ENCODE results near the gene PRKCB.

GRCh38 chr16:23981429-23982399 lies 145.9 kb downstream of the PRKCB start:
- TF ChIP-seq TAF1 (IDR thresholded peaks at IDR 0.05; ENCODE audit: low read depth, low read length) (no peak), RBBP5 (IDR thresholded peaks at IDR 0.05; ENCODE audit: borderline replicate concordance, low read depth, low read length) (no peak), PHF8 (conservative IDR thresholded peaks at IDR 0.05; ENCODE audit: low read depth, low read length) (no peak), CTCF (IDR thresholded peaks at IDR 0.05; ENCODE audit: control extremely low read depth in 1 of 3, insufficient read depth in 1 of 3, low read depth in 1 of 3, low read length in 3 of 3) (no peak), GABPA (IDR thresholded peaks at IDR 0.05; ENCODE audit: borderline replicate concordance, insufficient read depth, low read length) (no peak), EZH2 (IDR thresholded peaks at IDR 0.05; ENCODE audit: low read depth, low read length, severe bottlenecking) (no peak), ATF3 (IDR thresholded peaks at IDR 0.05; ENCODE audit: insufficient read depth, low read depth, low read length) (no peak), BACH1 (IDR thresholded peaks at IDR 0.05; ENCODE audit: low read length) (no peak), SIRT6 (IDR thresholded peaks at IDR 0.05; ENCODE audit: low read length) (no peak)
